Stimulated activated CD4-positive, alpha-beta T cell treated with anti-CD3 and anti-CD28 coated beads, Interleukin-2, amount 100 ng/mL, for 4 hours (primary cell): ENCODE results near the gene MGAT5B.

Source experiments
- DNase-seq: peaks from one replicate; pipeline ENCODE4 v3.0.0-alpha.2; 2020; ENCODE audit warnings: low read depth

Gene MGAT5B

GRCh38 chr17:76981545-76982295, 113.5 kb downstream of the MGAT5B start:
- no peak for DNase-seq

GRCh38 chr17:76982408-76983074, 114.3 kb downstream of the MGAT5B start:
- DNase-seq = no peak

GRCh38 chr17:76983075-76983775, 115.0 kb downstream of the MGAT5B start:
- DNase-seq = no peak

- DNase-seq = no peak
These were observed 118.2 kb downstream of the MGAT5B start for GRCh38 chr17:76986365-76986764.

GRCh38 chr17:76987486-76988093, 119.4 kb downstream of the MGAT5B start:
- no peak for DNase-seq

- no peak for DNase-seq
These were observed 120.6 kb downstream of the MGAT5B start for GRCh38 chr17:76988796-76989195.

GRCh38 chr17:76989519-76989918, 121.3 kb downstream of the MGAT5B start:
- no peak for DNase-seq

- no peak for DNase-seq
These were observed 124.7 kb downstream of the MGAT5B start for GRCh38 chr17:76992891-76993290.

- DNase-seq = no peak
These were observed 125.4 kb downstream of the MGAT5B start for GRCh38 chr17:76993651-76994050.

GRCh38 chr17:76994237-76994637, 126.0 kb downstream of the MGAT5B start:
- no peak for DNase-seq

GRCh38 chr17:76995387-76996105, 127.3 kb downstream of the MGAT5B start:
- DNase-seq = no peak

- no peak for DNase-seq
These were observed 128.8 kb downstream of the MGAT5B start for GRCh38 chr17:76996741-76997694.

- DNase-seq = peak; percentile 11
These were observed 129.9 kb downstream of the MGAT5B start for GRCh38 chr17:76997981-76998531.

- no peak for DNase-seq
These were observed 130.6 kb downstream of the MGAT5B start for GRCh38 chr17:76998839-76999238.
